C4-2B (cell line): Measurements from ENCODE around the gene DNAJC10.
"Not testable (repeated sequence)": the region's sequence is repeated elsewhere in the genome, so short reads cannot be mapped to it uniquely, and the experiment has no call there.

Experiments used
- ZFX ChIP-seq: fragments of 450-650 bp; IDR thresholded peaks from 2 replicates; pipeline ENCODE4 v1.6.1; 2017
- TF ChIP-seq, protein P1 (sequence below): fragments of 450-650 bp; conservative IDR thresholded peaks from 2 replicates; pipeline ENCODE4 v1.5.1; 2017; ENCODE audit warnings: mild to moderate bottlenecking

DNA sequence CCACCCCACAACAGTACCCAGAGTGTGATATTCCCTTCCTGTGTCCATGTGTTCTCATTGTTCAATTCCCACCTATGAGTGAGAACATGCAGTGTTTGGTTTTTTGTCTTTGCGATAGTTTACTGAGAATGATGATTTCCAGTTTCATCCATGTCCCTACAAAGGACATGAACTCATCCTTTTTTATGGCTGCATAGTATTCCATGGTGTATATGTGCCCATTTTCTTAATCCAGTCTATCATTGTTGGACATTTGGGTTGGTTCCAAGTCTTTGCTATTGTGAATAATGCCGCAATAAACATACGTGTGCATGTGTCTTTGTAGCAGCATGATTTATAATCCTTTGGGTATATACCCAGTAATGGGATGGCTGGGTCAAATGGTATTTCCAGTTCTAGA, 29.8 kb downstream of the DNAJC10 start:
- TF ChIP-seq, protein P1, sequence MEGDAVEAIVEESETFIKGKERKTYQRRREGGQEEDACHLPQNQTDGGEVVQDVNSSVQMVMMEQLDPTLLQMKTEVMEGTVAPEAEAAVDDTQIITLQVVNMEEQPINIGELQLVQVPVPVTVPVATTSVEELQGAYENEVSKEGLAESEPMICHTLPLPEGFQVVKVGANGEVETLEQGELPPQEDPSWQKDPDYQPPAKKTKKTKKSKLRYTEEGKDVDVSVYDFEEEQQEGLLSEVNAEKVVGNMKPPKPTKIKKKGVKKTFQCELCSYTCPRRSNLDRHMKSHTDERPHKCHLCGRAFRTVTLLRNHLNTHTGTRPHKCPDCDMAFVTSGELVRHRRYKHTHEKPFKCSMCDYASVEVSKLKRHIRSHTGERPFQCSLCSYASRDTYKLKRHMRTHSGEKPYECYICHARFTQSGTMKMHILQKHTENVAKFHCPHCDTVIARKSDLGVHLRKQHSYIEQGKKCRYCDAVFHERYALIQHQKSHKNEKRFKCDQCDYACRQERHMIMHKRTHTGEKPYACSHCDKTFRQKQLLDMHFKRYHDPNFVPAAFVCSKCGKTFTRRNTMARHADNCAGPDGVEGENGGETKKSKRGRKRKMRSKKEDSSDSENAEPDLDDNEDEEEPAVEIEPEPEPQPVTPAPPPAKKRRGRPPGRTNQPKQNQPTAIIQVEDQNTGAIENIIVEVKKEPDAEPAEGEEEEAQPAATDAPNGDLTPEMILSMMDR, result not testable (repeated sequence)
- not testable (repeated sequence) for TF ChIP-seq ZFX
